Measurements from ENCODE around the gene DAGLA.

The DAGLA gene

GRCh38 chr11:61694602-61694939, 14.4 kb downstream of the DAGLA start:
- TF ChIP-seq ZFX (IDR thresholded peaks at IDR 0.05), result 0 out of 2 replicates have a peak, but pooled peaks have one; percentile 37
- no peak for TF ChIP-seq CTCF (conservative IDR thresholded peaks at IDR 0.05)
- peak overlapping the region; percentile 95 for H3K27ac ChIP-seq

- H3K27ac ChIP-seq, result peak overlapping the region; percentile 95
- no peak; the same call in 1 of the 2 replicates for TF ChIP-seq CTCF (conservative IDR thresholded peaks at IDR 0.05)
- no peak; the same call in 1 of the 2 replicates for TF ChIP-seq ZFX (IDR thresholded peaks at IDR 0.05)
Observed at GRCh38 chr11:61694946-61695706, 14.9 kb downstream of the DAGLA start.

- no peak for TF ChIP-seq CTCF (conservative IDR thresholded peaks at IDR 0.05)
- TF ChIP-seq ZFX (IDR thresholded peaks at IDR 0.05), result peak; percentile 37; the same call in 1 of the 2 replicates
- peak overlapping the region; percentile 95 for H3K27ac ChIP-seq
Observed at GRCh38 chr11:61695917-61696316, 15.7 kb downstream of the DAGLA start.

- TF ChIP-seq CTCF (conservative IDR thresholded peaks at IDR 0.05) (no peak), ZFX (IDR thresholded peaks at IDR 0.05) (no peak)
- H3K27ac ChIP-seq, result peak overlapping the region; percentile 95
Observed at GRCh38 chr11:61696602-61697001, 16.4 kb downstream of the DAGLA start.

GRCh38 chr11:61697078-61697502, 16.9 kb downstream of the DAGLA start:
- peak overlapping the region; percentile 95 for H3K27ac ChIP-seq
- TF ChIP-seq ZFX (IDR thresholded peaks at IDR 0.05) (peak; percentile 22; the same call in 1 of the 2 replicates), CTCF (conservative IDR thresholded peaks at IDR 0.05) (no peak)

- H3K27ac ChIP-seq, result peak overlapping the region; percentile 95
- TF ChIP-seq ZFX (IDR thresholded peaks at IDR 0.05), result no peak
Observed at GRCh38 chr11:61697764-61698163, 17.6 kb downstream of the DAGLA start.

GRCh38 chr11:61698173-61698948, 18.2 kb downstream of the DAGLA start:
- TF ChIP-seq CTCF (conservative IDR thresholded peaks at IDR 0.05) (no peak), ZFX (IDR thresholded peaks at IDR 0.05) (no peak)
- peak overlapping the region; percentile 95 for H3K27ac ChIP-seq
